ENCODE measurements around the gene COP1. TPM values are rescaled to one million over a fixed set of nuclear protein-coding genes. Genes with fewer than 3 reads are reported as not detected.

The COP1 gene
- total and polyA plus RNA-seq, 3 experiments from 2014 or later, result 39.7 to 43.0 (median 40.6) TPM

- H3K9me3 ChIP-seq (ENCODE audit: low read length), result no peaks in the 10 kb centered on the region
- ChIA-PET POLR2A (no interaction called here), CTCF (interaction anchor here (1.2 kb wide), 1 partner anchor 9 kb away, joined by 3 read pairs; no protein-coding TSS in a partner anchor)
- Mint-ChIP-seq H3K27me3 (no peaks in the 10 kb centered on the region), H3K36me3 (peaks cover 0 to 9% (median 3%) of the 10 kb centered on the region in 3 donors), H3K27ac (no peak overlapping the region), H3K4me1 (no peaks in the 10 kb centered on the region), H3K4me3 (no peak overlapping the region), H3K9me3 (peaks cover 0 to 2% (median 0%) of the 10 kb centered on the region in 5 donors)
- peaks cover 4% of the 10 kb centered on the region for H3K36me3 ChIP-seq (ENCODE audit: insufficient read depth, low read length)
- H3K27me3 ChIP-seq (ENCODE audit: insufficient read depth, low read length, poor library complexity, severe bottlenecking), result no peaks in the 10 kb centered on the region
- no peaks in the 10 kb centered on the region for H3K4me1 ChIP-seq (ENCODE audit: insufficient read depth, low read length)
- no peak overlapping the region for H3K27ac ChIP-seq (ENCODE audit: low read depth, low read length)
- no peak for DNase-seq
- no peak overlapping the region for H3K4me3 ChIP-seq (ENCODE audit: low read length)
These were observed 306.9 kb downstream of the COP1 start for GRCh38 chr1:175900171-175900570.

GRCh38 chr1:175895966-175896365, 311.1 kb downstream of the COP1 start:
- H3K36me3 ChIP-seq (ENCODE audit: insufficient read depth, low read length), result peaks cover 4% of the 10 kb centered on the region
- H3K4me3 Mint-ChIP-seq, result no peak overlapping the region
- H3K27me3 Mint-ChIP-seq, result no peaks in the 10 kb centered on the region
- H3K9me3 ChIP-seq (ENCODE audit: low read length), result no peaks in the 10 kb centered on the region
- H3K4me3 ChIP-seq (ENCODE audit: low read length), result no peak overlapping the region
- no peak for DNase-seq
- peaks cover 0 to 2% (median 0%) of the 10 kb centered on the region in 5 donors for H3K9me3 Mint-ChIP-seq
- peaks cover 0 to 9% (median 2%) of the 10 kb centered on the region in 3 donors for H3K36me3 Mint-ChIP-seq
- no peak overlapping the region for H3K27ac ChIP-seq (ENCODE audit: low read depth, low read length)
- peak overlapping the region in 1 of 8 donors; percentile 41 for H3K27ac Mint-ChIP-seq
- CTCF ChIA-PET, result no interaction called here
- POLR2A ChIA-PET, result no interaction called here
- no peaks in the 10 kb centered on the region for H3K4me1 Mint-ChIP-seq
- H3K4me1 ChIP-seq (ENCODE audit: insufficient read depth, low read length), result no peaks in the 10 kb centered on the region
- H3K27me3 ChIP-seq (ENCODE audit: insufficient read depth, low read length, poor library complexity, severe bottlenecking), result no peaks in the 10 kb centered on the region

All from CD8-positive, alpha-beta memory T cell (primary cell).